Activated CD8-positive, alpha-beta memory T cell treated with anti-CD3 and anti-CD28 coated beads, Interleukin-2, amount 50 U/mL, for 4 hours (primary cell): ENCODE measurements around the gene RAB3C.

Experiments
- DNase-seq: peaks from one replicate; pipeline ENCODE4 v3.0.0-alpha.2; 2020

The RAB3C gene

GRCh38 chr5:58842852-58843251, 260.0 kb downstream of the RAB3C start:
- DNase-seq, result no peak

- DNase-seq, result no peak
Observed at GRCh38 chr5:58844395-58844794, 261.5 kb downstream of the RAB3C start.

GRCh38 chr5:58847041-58847440, 264.2 kb downstream of the RAB3C start:
- no peak for DNase-seq

GRCh38 chr5:58849223-58849622, 266.3 kb downstream of the RAB3C start:
- DNase-seq, result no peak

GRCh38 chr5:58849921-58850667, 267.2 kb downstream of the RAB3C start:
- no peak for DNase-seq

- no peak for DNase-seq
Observed at GRCh38 chr5:58851153-58851552, 268.3 kb downstream of the RAB3C start.

- no peak for DNase-seq
Observed at GRCh38 chr5:58851571-58851970, 268.7 kb downstream of the RAB3C start.

- no peak for DNase-seq
Observed at GRCh38 chr5:58852566-58852965, 269.7 kb downstream of the RAB3C start.

GRCh38 chr5:58854441-58854840, 271.6 kb downstream of the RAB3C start:
- DNase-seq, result no peak

- DNase-seq, result no peak
Observed at GRCh38 chr5:58855851-58856739, 273.2 kb downstream of the RAB3C start.

GRCh38 chr5:58857609-58858008, 274.7 kb downstream of the RAB3C start:
- no peak for DNase-seq

GRCh38 chr5:58860680-58861079, 277.8 kb downstream of the RAB3C start:
- no peak for DNase-seq

- DNase-seq, result no peak
Observed at GRCh38 chr5:58868931-58869330, 286.1 kb downstream of the RAB3C start.

- DNase-seq, result no peak
Observed at GRCh38 chr5:58871648-58872242, 288.9 kb downstream of the RAB3C start.

- no peak for DNase-seq
Observed at GRCh38 chr5:58872670-58873273, 289.9 kb downstream of the RAB3C start.

GRCh38 chr5:58875599-58875998, 292.7 kb downstream of the RAB3C start:
- no peak for DNase-seq

- DNase-seq, result no peak
Observed at GRCh38 chr5:58885260-58885659, 302.4 kb downstream of the RAB3C start.

- peak; percentile 62 for DNase-seq
Observed at GRCh38 chr5:58886315-58887207, 303.7 kb downstream of the RAB3C start.

- DNase-seq, result no peak
Observed at GRCh38 chr5:58887311-58887710, 304.4 kb downstream of the RAB3C start.

- DNase-seq, result no peak
Observed at GRCh38 chr5:58887721-58888409, 305.0 kb downstream of the RAB3C start.

GRCh38 chr5:58890265-58890664, 307.4 kb downstream of the RAB3C start:
- no peak for DNase-seq

GRCh38 chr5:58890701-58891085, 307.8 kb downstream of the RAB3C start:
- no peak for DNase-seq
